A673 (cell line): ENCODE data around the gene BPIFB2.

ENCODE experiments used
- EZH2 ChIP-seq: fragments of 200-600 bp; sonication (generic); IDR thresholded peaks from 2 replicates; pipeline ENCODE4 v1.6.1; 2017; ENCODE audit warnings: borderline replicate concordance, low read depth, mild to moderate bottlenecking, mixed read lengths, antibody characterized with exemption, low read length; ENCODE audit not compliant: poor library complexity, severe bottlenecking
- TF ChIP-seq, protein P1 (sequence below): fragments of 300-800, 200-600 bp; sonication (generic); conservative IDR thresholded peaks from 2 replicates; pipeline ENCODE4 v1.5.1; 2017; ENCODE audit warnings: low read depth, mild to moderate bottlenecking, antibody characterized with exemption, low read length, moderate library complexity, mixed read lengths

DNA sequence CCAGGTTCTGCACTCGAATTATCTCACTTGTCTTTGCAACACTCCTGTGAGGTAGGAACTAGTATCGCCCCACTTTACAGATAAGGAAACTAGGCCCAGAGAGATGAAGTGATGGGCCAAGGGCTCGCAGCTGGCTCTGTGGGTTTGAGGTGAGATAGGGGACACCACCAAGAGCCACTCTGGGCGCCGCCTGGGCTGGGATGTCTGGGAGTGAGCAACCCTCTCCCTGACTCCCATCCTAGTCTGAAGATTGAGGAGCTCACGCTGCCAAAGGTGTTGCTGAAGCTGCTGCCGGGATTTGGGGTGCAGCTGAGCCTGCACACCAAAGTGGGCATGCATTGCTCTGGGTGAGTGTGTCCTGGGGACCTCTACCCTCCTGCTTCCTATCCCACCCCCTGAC, 51.6 kb downstream of the BPIFB2 start:
- TF ChIP-seq, protein P1, sequence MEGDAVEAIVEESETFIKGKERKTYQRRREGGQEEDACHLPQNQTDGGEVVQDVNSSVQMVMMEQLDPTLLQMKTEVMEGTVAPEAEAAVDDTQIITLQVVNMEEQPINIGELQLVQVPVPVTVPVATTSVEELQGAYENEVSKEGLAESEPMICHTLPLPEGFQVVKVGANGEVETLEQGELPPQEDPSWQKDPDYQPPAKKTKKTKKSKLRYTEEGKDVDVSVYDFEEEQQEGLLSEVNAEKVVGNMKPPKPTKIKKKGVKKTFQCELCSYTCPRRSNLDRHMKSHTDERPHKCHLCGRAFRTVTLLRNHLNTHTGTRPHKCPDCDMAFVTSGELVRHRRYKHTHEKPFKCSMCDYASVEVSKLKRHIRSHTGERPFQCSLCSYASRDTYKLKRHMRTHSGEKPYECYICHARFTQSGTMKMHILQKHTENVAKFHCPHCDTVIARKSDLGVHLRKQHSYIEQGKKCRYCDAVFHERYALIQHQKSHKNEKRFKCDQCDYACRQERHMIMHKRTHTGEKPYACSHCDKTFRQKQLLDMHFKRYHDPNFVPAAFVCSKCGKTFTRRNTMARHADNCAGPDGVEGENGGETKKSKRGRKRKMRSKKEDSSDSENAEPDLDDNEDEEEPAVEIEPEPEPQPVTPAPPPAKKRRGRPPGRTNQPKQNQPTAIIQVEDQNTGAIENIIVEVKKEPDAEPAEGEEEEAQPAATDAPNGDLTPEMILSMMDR, result no peak
- TF ChIP-seq EZH2, result no peak
